Upper lobe of left lung (tissue), 4 donors: Measurements from ENCODE around the gene OSGIN1.

Experiments
- EP300 ChIP-seq, 4 donors: sonication (generic); formaldehyde crosslinking; IDR thresholded peaks; one replicate each; pipeline ENCODE4 v1.5.1; 2017; ENCODE audit warnings: antibody characterized with exemption in 4 of 4, control low read depth in 2 of 4
- POLR2A ChIP-seq, 4 donors: fragments of 450-650 bp; IDR thresholded peaks; one replicate each; pipeline ENCODE4 v1.5.1; 2016 to 2017; ENCODE audit warnings: antibody characterized with exemption in 4 of 4, mild to moderate bottlenecking in 2 of 4

- TF ChIP-seq POLR2A (IDR thresholded peaks at IDR 0.05) (no peak), EP300 (IDR thresholded peaks at IDR 0.05) (no peak)
Observed at GRCh38 chr16:84013787-84014569, 60.9 kb downstream of the OSGIN1 start.
